ENCODE measurements around the gene PRKCA.
"Not testable (repeated sequence)": the region's sequence is repeated elsewhere in the genome, so short reads cannot be mapped to it uniquely, and the experiment has no call there.

Gene PRKCA

GRCh38 chr17:66301864-66302741 lies at the start of gene PRKCA:
Gene PRKCA, plus strand, starts transcription at chr17:66302613.
- DNase-seq: peak; percentile 14 to 72 (median 35)

- DNase-seq: not testable (repeated sequence)
Measured at GRCh38 chr17:66253458-66253857, 49.0 kb upstream of the PRKCA start.

GRCh38 chr17:66255112-66255511 lies 47.3 kb upstream of the PRKCA start:
- peak in 1 of 4 experiments; percentile 5 for DNase-seq

- no peak for DNase-seq
Measured at GRCh38 chr17:66255527-66255971, 46.9 kb upstream of the PRKCA start.

GRCh38 chr17:66260275-66260674 lies 42.1 kb upstream of the PRKCA start:
- DNase-seq: no peak

GRCh38 chr17:66260688-66261087 lies 41.7 kb upstream of the PRKCA start:
- DNase-seq: no peak

- DNase-seq: no peak
Measured at GRCh38 chr17:66262767-66263166, 39.6 kb upstream of the PRKCA start.

- no peak for DNase-seq
Measured at GRCh38 chr17:66264696-66265095, 37.7 kb upstream of the PRKCA start.

GRCh38 chr17:66268247-66268927 lies 34.0 kb upstream of the PRKCA start:
- DNase-seq: no peak

- no peak for DNase-seq
Measured at GRCh38 chr17:66270106-66270505, 32.3 kb upstream of the PRKCA start.

- no peak for DNase-seq
Measured at GRCh38 chr17:66271512-66271911, 30.9 kb upstream of the PRKCA start.

GRCh38 chr17:66272811-66273585 lies 29.4 kb upstream of the PRKCA start:
- no peak for DNase-seq

GRCh38 chr17:66273586-66273848 lies 28.9 kb upstream of the PRKCA start:
- no peak for DNase-seq

GRCh38 chr17:66275651-66276050 lies 26.8 kb upstream of the PRKCA start:
- DNase-seq: no peak

- no peak for DNase-seq
Measured at GRCh38 chr17:66276328-66276937, 26.0 kb upstream of the PRKCA start.

- DNase-seq: no peak
Measured at GRCh38 chr17:66277191-66277590, 25.2 kb upstream of the PRKCA start.

GRCh38 chr17:66281661-66282369 lies 20.6 kb upstream of the PRKCA start:
- DNase-seq: no peak

- DNase-seq: no peak
Measured at GRCh38 chr17:66283296-66283934, 19.0 kb upstream of the PRKCA start.

- no peak for DNase-seq
Measured at GRCh38 chr17:66283971-66284370, 18.4 kb upstream of the PRKCA start.

- no peak for DNase-seq
Measured at GRCh38 chr17:66285149-66285548, 17.3 kb upstream of the PRKCA start.

GRCh38 chr17:66287911-66288310 lies 14.5 kb upstream of the PRKCA start:
- no peak for DNase-seq
